ENCODE results near the gene GCA.
A peak's percentile ranks its signal among the peaks of the same experiment; 100 is the strongest.

Gene GCA

DNA sequence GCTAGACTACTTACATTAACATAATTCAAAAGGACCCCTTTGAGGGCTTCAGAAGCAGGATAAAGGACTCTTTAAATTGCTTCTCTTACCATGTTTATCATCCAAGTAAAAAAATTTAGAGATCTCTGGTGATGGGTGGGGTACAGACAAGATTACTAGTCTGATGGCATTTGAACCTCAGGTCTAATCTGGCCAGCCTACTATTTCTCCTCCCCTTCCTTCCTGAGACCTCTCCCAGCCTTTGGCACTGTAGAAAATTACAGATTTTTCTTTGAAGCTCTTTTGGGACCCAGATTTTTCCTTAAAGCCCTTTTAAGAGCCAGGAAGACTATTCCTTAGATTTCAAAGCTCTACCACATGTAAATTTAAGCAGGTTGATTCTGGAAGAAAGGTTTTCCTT lies 28.9 kb downstream of the GCA start:
- TF ChIP-seq, protein P1, sequence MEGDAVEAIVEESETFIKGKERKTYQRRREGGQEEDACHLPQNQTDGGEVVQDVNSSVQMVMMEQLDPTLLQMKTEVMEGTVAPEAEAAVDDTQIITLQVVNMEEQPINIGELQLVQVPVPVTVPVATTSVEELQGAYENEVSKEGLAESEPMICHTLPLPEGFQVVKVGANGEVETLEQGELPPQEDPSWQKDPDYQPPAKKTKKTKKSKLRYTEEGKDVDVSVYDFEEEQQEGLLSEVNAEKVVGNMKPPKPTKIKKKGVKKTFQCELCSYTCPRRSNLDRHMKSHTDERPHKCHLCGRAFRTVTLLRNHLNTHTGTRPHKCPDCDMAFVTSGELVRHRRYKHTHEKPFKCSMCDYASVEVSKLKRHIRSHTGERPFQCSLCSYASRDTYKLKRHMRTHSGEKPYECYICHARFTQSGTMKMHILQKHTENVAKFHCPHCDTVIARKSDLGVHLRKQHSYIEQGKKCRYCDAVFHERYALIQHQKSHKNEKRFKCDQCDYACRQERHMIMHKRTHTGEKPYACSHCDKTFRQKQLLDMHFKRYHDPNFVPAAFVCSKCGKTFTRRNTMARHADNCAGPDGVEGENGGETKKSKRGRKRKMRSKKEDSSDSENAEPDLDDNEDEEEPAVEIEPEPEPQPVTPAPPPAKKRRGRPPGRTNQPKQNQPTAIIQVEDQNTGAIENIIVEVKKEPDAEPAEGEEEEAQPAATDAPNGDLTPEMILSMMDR (IDR thresholded peaks at IDR 0.05; ENCODE audit: low read depth, low read length) = no peak

GRCh38 chr2:162379719-162380580 lies 36.0 kb downstream of the GCA start:
- no peak overlapping the region for H3K4me3 ChIP-seq (replicated peaks in 1 of 2; ENCODE audit: low read depth in 2 of 2, low read length in 2 of 2)
- TF ChIP-seq, protein P1 (IDR thresholded peaks at IDR 0.05; ENCODE audit: low read depth, low read length) = no peak
- DNase-seq (ENCODE audit: low read depth in 2 of 2) = peak in 1 of 2 donors; percentile 11

More for the DNA sequence above, 28.9 kb downstream of the GCA start:
- no peak overlapping the region for H3K4me3 ChIP-seq (replicated peaks in 1 of 2; ENCODE audit: low read depth in 2 of 2, low read length in 2 of 2)
- no peak for DNase-seq (ENCODE audit: low read depth in 2 of 2)

DNA sequence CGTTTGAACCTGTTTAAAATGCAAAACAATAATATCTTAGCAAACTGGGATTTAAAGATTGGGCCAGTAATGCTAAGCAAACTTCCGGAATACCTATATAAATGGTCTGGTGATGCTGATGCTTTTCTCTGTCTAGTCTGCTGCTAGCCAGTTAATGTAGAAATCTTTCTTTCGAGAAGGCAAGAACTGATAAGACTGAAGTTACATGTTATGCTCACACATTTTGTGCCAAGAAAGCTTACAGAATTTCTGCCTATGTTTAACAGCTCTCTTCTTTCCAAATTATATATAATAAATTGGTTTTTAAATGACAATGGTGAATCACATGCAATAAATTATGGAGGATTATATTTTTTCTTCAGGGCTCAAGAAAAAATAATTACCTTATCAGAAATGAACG lies 37.9 kb downstream of the GCA start:
- TF ChIP-seq, protein P1 (IDR thresholded peaks at IDR 0.05; ENCODE audit: low read depth, low read length) = no peak
- DNase-seq (ENCODE audit: low read depth in 2 of 2) = no peak
- H3K4me3 ChIP-seq (replicated peaks in 1 of 2; ENCODE audit: low read depth in 2 of 2, low read length in 2 of 2) = no peak overlapping the region

DNA sequence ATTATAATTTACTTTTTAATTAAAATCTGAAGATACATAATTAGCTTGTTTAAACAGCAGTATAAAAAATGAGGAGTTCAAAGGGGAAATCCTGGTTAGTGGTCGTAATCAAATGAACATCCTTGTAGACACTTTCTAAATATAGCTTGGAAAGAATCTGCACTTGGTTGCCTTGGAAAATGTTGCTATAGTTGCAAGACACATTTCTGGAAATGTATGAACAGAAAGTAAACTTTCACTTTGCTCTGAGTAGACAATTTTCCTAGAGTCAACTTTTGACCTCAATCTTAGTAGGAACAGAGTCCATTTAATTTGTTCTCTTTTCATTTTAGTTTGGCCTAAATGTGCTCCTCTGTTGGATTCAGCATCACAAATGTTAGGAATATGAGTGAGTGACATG lies 38.3 kb downstream of the GCA start:
- no peak overlapping the region for H3K4me3 ChIP-seq (replicated peaks in 1 of 2; ENCODE audit: low read depth in 2 of 2, low read length in 2 of 2)
- TF ChIP-seq, protein P1 (IDR thresholded peaks at IDR 0.05; ENCODE audit: low read depth, low read length) = no peak
- DNase-seq (ENCODE audit: low read depth in 2 of 2) = peak in 1 of 2 donors; percentile 25

DNA sequence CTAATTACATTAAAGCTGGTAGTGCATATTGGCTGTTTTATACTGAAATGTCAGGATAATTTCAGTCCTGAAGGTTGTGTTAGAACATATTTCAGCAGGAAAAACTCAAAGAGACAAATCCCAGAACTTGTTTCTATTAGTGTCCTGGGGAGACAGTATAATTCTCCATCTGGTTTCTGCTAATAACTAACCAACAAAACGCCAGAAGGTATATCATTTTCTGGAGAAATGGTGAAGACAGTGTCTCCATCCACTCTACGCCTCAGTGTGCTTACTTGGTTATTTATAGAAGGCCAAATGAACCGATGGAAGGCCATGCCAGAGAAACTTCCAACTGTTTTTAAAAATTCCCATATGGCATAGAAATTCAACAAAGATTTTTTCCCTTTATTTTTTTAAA lies 41.6 kb downstream of the GCA start:
- no peak for DNase-seq (ENCODE audit: low read depth in 2 of 2)
- TF ChIP-seq, protein P1 (IDR thresholded peaks at IDR 0.05; ENCODE audit: low read depth, low read length) = no peak
- no peak overlapping the region for H3K4me3 ChIP-seq (replicated peaks in 1 of 2; ENCODE audit: low read depth in 2 of 2, low read length in 2 of 2)

- DNase-seq (ENCODE audit: low read depth in 2 of 2) = no peak
- H3K4me3 ChIP-seq (replicated peaks in 1 of 2; ENCODE audit: low read depth in 2 of 2, low read length in 2 of 2) = no peak overlapping the region
- TF ChIP-seq, protein P1 (IDR thresholded peaks at IDR 0.05; ENCODE audit: low read depth, low read length) = no peak
Observed at GRCh38 chr2:162390801-162391200, 46.9 kb downstream of the GCA start.

Data from cardiac fibroblast (primary cell).